OCI-LY3 (cell line): ENCODE results near the gene ATG10.

Experiments used
- H2AFZ ChIP-seq: fragments of 200-600, 300-600 bp; shearing (Covaris generic); 2 replicates; pipeline ENCODE4 v1.6.0; 2014; ENCODE audit warnings: antibody characterized with exemption, low read depth, low read length
- H3K27ac ChIP-seq: fragments of 200-600, 300-600 bp; sonication (generic); 2 replicates; pipeline ENCODE4 v1.5.1; 2014; ENCODE audit warnings: mild to moderate bottlenecking, low read length, moderate library complexity, mixed read lengths
- H3K27me3 ChIP-seq: fragments of 200-600, 300-600 bp; sonication (generic); 2 replicates; pipeline ENCODE4 v1.6.1; 2014; ENCODE audit warnings: low read depth, low read length, mixed read lengths
- H3K36me3 ChIP-seq: fragments of 200-600, 300-600 bp; sonication (generic); replicated peaks from 2 replicates; pipeline ENCODE3; 2014; ENCODE audit warnings: low read depth, low read length, mixed read lengths
- H3K4me1 ChIP-seq: fragments of 300-600, 200-600 bp; sonication (generic); 2 replicates; pipeline ENCODE4 v1.6.1; 2014; ENCODE audit warnings: low read length, mixed read lengths
- H3K4me2 ChIP-seq: fragments of 200-600, 300-600 bp; sonication (generic); 2 replicates; pipeline ENCODE4 v1.6.1; 2014; ENCODE audit warnings: low read length, mixed read lengths
- H3K4me3 ChIP-seq: fragments of 300-600, 200-600 bp; sonication (generic); 2 replicates; pipeline ENCODE4 v1.5.1; 2014; ENCODE audit warnings: antibody characterized with exemption, mild to moderate bottlenecking, low read length, moderate library complexity
- H3K79me2 ChIP-seq: fragments of 300-600, 200-600 bp; shearing (Covaris generic); 2 replicates; pipeline ENCODE4 v1.6.1; 2014; ENCODE audit warnings: mild to moderate bottlenecking, low read length, mixed read lengths
- H3K9ac ChIP-seq: fragments of 300-600, 200-600 bp; shearing (Covaris generic); 2 replicates; pipeline ENCODE4 v1.6.0; 2014; ENCODE audit warnings: mild to moderate bottlenecking, low read length, moderate library complexity
- H3K9me3 ChIP-seq: fragments of 200-600, 300-600 bp; shearing (Covaris generic); 2 replicates; pipeline ENCODE4 v1.6.1; 2014; ENCODE audit warnings: low read length, mixed read lengths; ENCODE audit not compliant: insufficient read depth
- H4K20me1 ChIP-seq: fragments of 200-600, 300-600 bp; sonication (generic); 2 replicates; pipeline ENCODE4 v1.6.1; 2016; ENCODE audit warnings: low read length, mixed read lengths; ENCODE audit not compliant: insufficient read depth
- CTCF ChIP-seq: fragments of 200-600, 300-600 bp; sonication (generic); IDR thresholded peaks from 2 replicates; pipeline ENCODE4 v1.5.1; 2014; ENCODE audit warnings: antibody characterized with exemption, low read length, low read depth
- EZH2phosphoT487 ChIP-seq: fragments of 200-600 bp; shearing (Covaris generic); IDR thresholded peaks from 2 replicates; pipeline ENCODE4 v1.6.1; 2018; ENCODE audit warnings: antibody characterized with exemption, mixed run types, low read depth

ATG10 gene

GRCh38 chr5:81925981-81926380, 45.8 kb upstream of the ATG10 start:
- Histone ChIP-seq H3K4me1 (no peaks in the 10 kb centered on the region), H3K27me3 (no peaks in the 10 kb centered on the region), H3K79me2 (no peaks in the 10 kb centered on the region), H3K4me2 (no peak overlapping the region), H3K4me3 (no peak overlapping the region), H2AFZ (no peak overlapping the region), H3K36me3 (no peaks in the 10 kb centered on the region), H4K20me1 (no peaks in the 10 kb centered on the region), H3K9ac (no peak overlapping the region), H3K27ac (no peak overlapping the region), H3K9me3 (no peaks in the 10 kb centered on the region)
- no peak for TF ChIP-seq EZH2phosphoT487
- no peak for TF ChIP-seq CTCF

GRCh38 chr5:81936066-81936465, 35.8 kb upstream of the ATG10 start:
- TF ChIP-seq EZH2phosphoT487 (no peak), CTCF (no peak)

GRCh38 chr5:81936750-81937149, 35.1 kb upstream of the ATG10 start:
- no peaks in the 10 kb centered on the region for H3K27me3 ChIP-seq
- no peaks in the 10 kb centered on the region for H3K9me3 ChIP-seq
- 0 out of 2 replicates have a peak, but pooled peaks cover 2% of the 10 kb centered on the region for H3K4me1 ChIP-seq
- TF ChIP-seq CTCF (no peak), EZH2phosphoT487 (no peak)
- H3K27ac ChIP-seq, result no peak overlapping the region
- no peak overlapping the region for H3K4me3 ChIP-seq
- H3K9ac ChIP-seq, result no peak overlapping the region
- no peak overlapping the region for H2AFZ ChIP-seq
- no peaks in the 10 kb centered on the region for H3K36me3 ChIP-seq
- no peaks in the 10 kb centered on the region for H3K79me2 ChIP-seq
- H4K20me1 ChIP-seq, result no peaks in the 10 kb centered on the region
- no peak overlapping the region for H3K4me2 ChIP-seq

More at GRCh38 chr5:81936066-81936465, 35.8 kb upstream of the ATG10 start:
- no peaks in the 10 kb centered on the region for H3K27me3 ChIP-seq
- H3K27ac ChIP-seq, result no peak overlapping the region
- no peaks in the 10 kb centered on the region for H3K9me3 ChIP-seq
- no peak overlapping the region for H3K4me3 ChIP-seq
- no peak overlapping the region for H2AFZ ChIP-seq
- H4K20me1 ChIP-seq, result no peaks in the 10 kb centered on the region
- no peaks in the 10 kb centered on the region for H3K79me2 ChIP-seq
- H3K4me1 ChIP-seq, result 0 out of 2 replicates have a peak, but pooled peaks cover 2% of the 10 kb centered on the region
- no peaks in the 10 kb centered on the region for H3K36me3 ChIP-seq
- H3K9ac ChIP-seq, result no peak overlapping the region
- H3K4me2 ChIP-seq, result no peak overlapping the region

- no peak overlapping the region for H3K4me3 ChIP-seq
- no peaks in the 10 kb centered on the region for H3K36me3 ChIP-seq
- H3K9me3 ChIP-seq, result no peaks in the 10 kb centered on the region
- no peaks in the 10 kb centered on the region for H3K4me1 ChIP-seq
- no peaks in the 10 kb centered on the region for H4K20me1 ChIP-seq
- H3K27ac ChIP-seq, result no peak overlapping the region
- H2AFZ ChIP-seq, result no peak overlapping the region
- no peaks in the 10 kb centered on the region for H3K79me2 ChIP-seq
- no peak overlapping the region for H3K9ac ChIP-seq
- H3K4me2 ChIP-seq, result no peak overlapping the region
- no peaks in the 10 kb centered on the region for H3K27me3 ChIP-seq
- no peak for TF ChIP-seq EZH2phosphoT487
- no peak for TF ChIP-seq CTCF
Measured at GRCh38 chr5:81942746-81943145, 29.1 kb upstream of the ATG10 start.
